Fibroblast of lung (primary cell): ENCODE results near the gene FJX1. TPM values are rescaled to one million over a fixed set of nuclear protein-coding genes. Genes with fewer than 3 reads are reported as not detected.

ENCODE experiments used
- DNase-seq, 2 donors: peaks; one replicate each; pipeline versions ENCODE4 v3.0.0 to v3.0.0-alpha.2; 2010; ENCODE audit warnings: low read depth in 2 of 2
- H2AFZ ChIP-seq: 2 replicates; pipeline ENCODE4 v1.5.1; 2012; ENCODE audit warnings: low read length, control low read depth, inconsistent platforms
- H3K27ac ChIP-seq: 2 replicates; pipeline ENCODE4 v1.5.1; 2011; ENCODE audit warnings: low read length, control low read depth; ENCODE audit not compliant: insufficient read depth
- H3K27me3 ChIP-seq: 2 replicates; pipeline ENCODE4 v1.5.1; 2011; ENCODE audit warnings: mild to moderate bottlenecking, low read length; ENCODE audit not compliant: control insufficient read depth, insufficient read depth
- H3K36me3 ChIP-seq: 2 replicates; pipeline ENCODE4 v1.5.1; 2011; ENCODE audit warnings: low read length; ENCODE audit not compliant: control insufficient read depth, insufficient read depth
- H3K4me1 ChIP-seq: 2 replicates; pipeline ENCODE4 v1.5.1; 2011; ENCODE audit warnings: low read length; ENCODE audit not compliant: control insufficient read depth, insufficient read depth; ENCODE audit errors: extremely low read depth
- H3K4me2 ChIP-seq: 2 replicates; pipeline ENCODE4 v1.5.1; 2011; ENCODE audit warnings: low read length, control low read depth; ENCODE audit not compliant: insufficient read depth; ENCODE audit errors: extremely low read depth
- H3K4me3 ChIP-seq, 4 experiments: fragments of 200-600 bp in 1 of 4; sonication (generic) in 1 of 4; replicated peaks in 1 of 4; 2 replicates each; pipeline ENCODE4 v1.5.1; 2011 to 2016; ENCODE audit warnings: low read length in 4 of 4, low read depth in 3 of 4, mild to moderate bottlenecking in 3 of 4, control low read depth in 2 of 4, inconsistent platforms in 1 of 4, mixed read lengths in 1 of 4; ENCODE audit not compliant: insufficient read depth in 1 of 4; ENCODE audit errors: control extremely low read depth in 1 of 4
- H3K79me2 ChIP-seq: 2 replicates; pipeline ENCODE4 v1.5.1; 2012; ENCODE audit warnings: mild to moderate bottlenecking, low read length, inconsistent platforms; ENCODE audit not compliant: control insufficient read depth, insufficient read depth
- H3K9ac ChIP-seq: 2 replicates; pipeline ENCODE4 v1.5.1; 2011; ENCODE audit warnings: mild to moderate bottlenecking, low read length, control low read depth; ENCODE audit not compliant: insufficient read depth
- H3K9me3 ChIP-seq: 2 replicates; pipeline ENCODE4 v1.5.1; 2012; ENCODE audit warnings: low read depth, low read length; ENCODE audit not compliant: control insufficient read depth, insufficient read depth
- H4K20me1 ChIP-seq: 2 replicates; pipeline ENCODE4 v1.5.1; 2011; ENCODE audit warnings: low read length; ENCODE audit not compliant: control insufficient read depth, insufficient read depth; ENCODE audit errors: extremely low read depth
- CTCF ChIP-seq, 2 donors: IDR thresholded peaks in 1 of 2; conservative IDR thresholded peaks in 1 of 2; 1 replicate in 1 of 2; 2 replicates in 1 of 2; pipeline ENCODE4 v1.5.1; 2011 to 2012; ENCODE audit warnings: low read length in 2 of 2, control low read depth in 1 of 2, inconsistent platforms in 1 of 2, low read depth in 1 of 2, mild to moderate bottlenecking in 1 of 2
- EZH2 ChIP-seq: IDR thresholded peaks from 2 replicates; pipeline ENCODE4 v1.5.1; 2012; ENCODE audit warnings: low read length, control low read depth, mild to moderate bottlenecking; ENCODE audit errors: missing control alignments
- polyA plus RNA-seq, 2 donors: library from polyadenylated mRNA; depleted of rRNA in 1 of 2; stranded (reverse) in 1 of 2; unstranded in 1 of 2; fragments of >200 nt; gene quantifications; 2 replicates each; pipeline ENCODE4 v1.2.1, GENCODE V29; 2011 to 2012; ENCODE audit warnings: missing spikeins in 1 of 2
- total RNA-seq: library from RNA; depleted of rRNA; stranded (reverse); fragments of >200 nt; gene quantifications from 2 replicates; pipeline ENCODE4 v1.2.1, GENCODE V29; 2014

Gene FJX1
- total and polyA plus RNA-seq, 2 donors (not counting 1 experiment from before 2014, with no cell fraction given), result 4.2 to 10.4 TPM

- Histone ChIP-seq H2AFZ (no peak overlapping the region), H3K4me3 (no peak overlapping the region), H3K4me1 (peaks cover 14% of the 10 kb centered on the region), H3K4me2 (no peak overlapping the region), H3K27me3 (no peaks in the 10 kb centered on the region), H3K79me2 (peaks cover 2% of the 10 kb centered on the region), H3K9me3 (no peaks in the 10 kb centered on the region), H3K27ac (no peak overlapping the region), H3K9ac (no peak overlapping the region), H3K36me3 (no peaks in the 10 kb centered on the region), H4K20me1 (no peaks in the 10 kb centered on the region)
- TF ChIP-seq EZH2 (no peak), CTCF (conservative IDR thresholded peaks at IDR 0.05 in 1 of 2, IDR thresholded peaks at IDR 0.05 in 1 of 2; ENCODE audit: low read depth in 1 of 2, low read length in 2 of 2) (no peak)
- no peak for DNase-seq
Observed at GRCh38 chr11:35626501-35626900, 8.2 kb downstream of the FJX1 start.

- DNase-seq, result no peak
- H3K4me3 ChIP-seq, result no peak overlapping the region
- TF ChIP-seq CTCF (conservative IDR thresholded peaks at IDR 0.05 in 1 of 2, IDR thresholded peaks at IDR 0.05 in 1 of 2; ENCODE audit: low read depth in 1 of 2, low read length in 2 of 2), result no peak
- no peak for TF ChIP-seq EZH2
- peak overlapping the region; percentile 52 for H3K4me2 ChIP-seq
- no peaks in the 10 kb centered on the region for H3K9me3 ChIP-seq
- H2AFZ ChIP-seq, result no peak overlapping the region
- H4K20me1 ChIP-seq, result no peaks in the 10 kb centered on the region
- no peaks in the 10 kb centered on the region for H3K79me2 ChIP-seq
- H3K27me3 ChIP-seq, result no peaks in the 10 kb centered on the region
- H3K4me1 ChIP-seq, result peaks cover 14% of the 10 kb centered on the region
- no peaks in the 10 kb centered on the region for H3K36me3 ChIP-seq
- no peak overlapping the region for H3K9ac ChIP-seq
- no peak overlapping the region for H3K27ac ChIP-seq
Observed at GRCh38 chr11:35629511-35629910, 11.3 kb downstream of the FJX1 start.

GRCh38 chr11:35629914-35630313, 11.7 kb downstream of the FJX1 start:
- Histone ChIP-seq H4K20me1 (no peaks in the 10 kb centered on the region), H3K9ac (no peak overlapping the region), H3K4me3 (no peak overlapping the region), H3K4me2 (peak overlapping the region; percentile 52), H3K9me3 (no peaks in the 10 kb centered on the region), H3K27me3 (no peaks in the 10 kb centered on the region), H3K36me3 (no peaks in the 10 kb centered on the region), H3K79me2 (no peaks in the 10 kb centered on the region), H2AFZ (no peak overlapping the region), H3K4me1 (peaks cover 14% of the 10 kb centered on the region), H3K27ac (peak overlapping the region; percentile 68)
- peak; percentile 98 to 100 for DNase-seq
- TF ChIP-seq EZH2 (no peak), CTCF (conservative IDR thresholded peaks at IDR 0.05 in 1 of 2, IDR thresholded peaks at IDR 0.05 in 1 of 2; ENCODE audit: low read depth in 1 of 2, low read length in 2 of 2) (no peak)
